Stimulated activated CD8-positive, alpha-beta memory T cell treated with anti-CD3 and anti-CD28 coated beads, Interleukin-7, amount 100 ng/mL, for 48 hours (primary cell): ENCODE data around the gene MYO3B.

ENCODE experiments used
- DNase-seq, 2 donors: peaks; one replicate each; pipeline ENCODE4 v3.0.0-alpha.2; 2020; ENCODE audit warnings: low read depth in 1 of 2; ENCODE audit errors: extremely low read depth in 1 of 2

MYO3B gene

DNA sequence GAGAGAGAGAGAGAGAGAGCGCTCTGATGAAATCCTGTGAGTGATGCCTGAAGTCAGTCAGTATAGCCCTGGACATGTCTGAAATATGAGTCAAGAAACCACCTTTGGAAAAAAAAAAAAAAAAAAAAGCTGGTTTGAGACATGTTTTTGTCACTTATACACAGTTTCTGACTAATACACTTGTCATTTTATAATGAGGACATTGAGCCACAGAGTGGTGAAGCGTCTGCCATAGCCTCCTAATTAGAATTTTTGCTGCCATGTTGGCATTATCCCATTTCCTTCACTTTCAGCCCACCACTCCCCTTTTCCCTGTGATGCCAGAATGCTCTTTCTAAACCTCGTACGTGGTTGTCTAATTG lies 15.7 kb upstream of the MYO3B start:
- no peak for DNase-seq

DNA sequence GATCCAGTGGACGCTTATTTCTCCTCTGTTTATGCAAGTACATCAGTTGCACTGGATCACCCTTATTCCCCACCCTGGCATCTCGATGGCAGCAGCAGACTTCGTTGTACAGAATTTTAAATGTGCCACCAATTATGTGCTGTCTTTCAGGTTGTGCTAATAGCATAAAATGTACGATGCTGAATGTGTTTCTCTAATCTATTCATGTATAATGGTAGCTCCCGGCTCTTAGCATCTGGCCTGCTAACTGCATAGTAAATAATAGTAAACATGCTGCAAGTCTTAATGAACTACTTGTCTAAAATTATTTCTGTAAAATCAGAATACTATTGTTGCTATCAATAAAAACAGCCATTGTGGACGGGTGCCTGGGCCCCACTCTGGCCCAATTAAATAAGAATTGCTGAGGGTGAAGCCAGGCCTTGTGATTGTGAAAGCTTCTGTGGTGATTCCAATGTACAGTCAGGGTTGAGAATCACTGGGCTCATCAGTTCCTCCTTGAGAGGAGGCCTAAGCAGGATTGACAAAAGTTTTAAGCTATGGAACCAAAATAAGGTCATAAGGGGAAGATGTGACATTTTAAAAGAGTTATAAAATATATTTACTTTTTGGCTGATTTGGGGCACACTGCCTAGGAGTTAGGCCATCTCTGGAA lies 14.4 kb upstream of the MYO3B start:
- no peak for DNase-seq

DNA sequence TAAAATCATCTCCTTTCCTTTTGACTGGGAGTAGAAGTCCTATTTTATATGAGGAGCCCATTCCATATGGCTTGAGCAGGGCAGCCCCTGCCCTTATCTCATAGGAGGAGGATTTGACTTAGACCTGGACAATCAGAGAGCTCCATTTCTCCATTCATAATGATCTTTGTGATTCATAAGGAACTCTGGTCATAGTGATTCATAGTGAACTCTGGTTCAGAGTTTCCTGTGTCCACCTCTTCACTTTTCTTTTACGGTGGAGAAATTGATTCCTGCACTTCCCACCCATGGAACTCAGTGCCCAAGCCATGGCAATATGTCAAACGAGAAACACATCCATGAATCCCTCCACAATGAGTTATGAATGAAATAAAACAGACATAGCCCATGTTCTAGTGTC lies 12.8 kb upstream of the MYO3B start:
- DNase-seq, result no peak

DNA sequence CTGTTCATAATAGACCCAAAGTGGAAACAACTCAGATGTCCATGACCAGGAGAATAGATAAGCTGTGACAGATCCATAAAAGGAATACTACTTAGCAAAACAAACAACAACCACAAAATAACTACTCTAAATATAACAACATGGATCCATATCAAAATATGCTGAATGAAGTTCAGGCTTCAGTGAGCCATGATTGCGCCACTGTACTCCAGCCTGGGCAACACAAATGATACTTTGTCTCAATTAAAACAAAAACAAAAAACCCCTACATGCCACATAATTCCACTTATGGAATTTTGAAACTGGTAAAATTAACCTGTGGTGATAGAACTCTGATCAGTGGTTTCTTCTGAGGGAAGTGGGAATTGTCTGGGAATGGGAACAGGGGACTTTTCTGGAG lies 11.2 kb upstream of the MYO3B start:
- no peak for DNase-seq

DNA sequence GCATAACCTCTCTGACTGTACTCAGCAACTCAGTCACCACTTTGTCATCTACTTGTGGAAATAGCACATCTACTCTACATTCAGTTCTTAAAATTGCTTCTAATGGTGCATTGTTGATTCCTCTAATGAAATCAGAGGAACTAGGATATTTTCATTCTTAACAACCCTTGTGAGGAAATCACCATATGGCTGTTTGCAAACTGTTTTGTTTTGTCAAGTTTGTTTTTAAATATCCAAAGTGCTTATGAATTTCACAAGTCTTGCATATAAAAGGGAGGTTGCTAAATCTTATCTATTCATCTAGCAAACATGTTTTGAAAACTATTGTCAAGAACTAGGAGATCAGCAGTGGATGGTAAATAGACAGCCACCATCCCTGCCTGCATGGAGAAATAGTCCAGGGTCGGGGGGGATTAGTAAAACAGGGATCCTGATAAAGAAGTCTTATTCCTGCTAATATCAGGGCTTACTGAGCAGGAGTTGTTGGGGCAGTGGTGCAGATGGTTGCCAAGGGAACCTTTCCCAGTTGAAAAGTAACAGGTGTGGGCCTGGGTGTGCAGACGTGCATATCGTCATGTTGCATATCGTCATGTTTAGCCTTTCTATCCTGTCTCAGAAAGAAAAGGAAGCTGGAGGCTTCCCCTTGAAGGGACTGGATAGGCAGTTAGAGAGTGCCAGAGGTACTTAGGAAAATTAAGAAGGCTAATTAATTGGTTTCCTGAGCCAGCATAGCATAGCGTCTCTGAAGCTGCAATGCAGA lies 7.5 kb upstream of the MYO3B start:
- DNase-seq, result no peak

DNA sequence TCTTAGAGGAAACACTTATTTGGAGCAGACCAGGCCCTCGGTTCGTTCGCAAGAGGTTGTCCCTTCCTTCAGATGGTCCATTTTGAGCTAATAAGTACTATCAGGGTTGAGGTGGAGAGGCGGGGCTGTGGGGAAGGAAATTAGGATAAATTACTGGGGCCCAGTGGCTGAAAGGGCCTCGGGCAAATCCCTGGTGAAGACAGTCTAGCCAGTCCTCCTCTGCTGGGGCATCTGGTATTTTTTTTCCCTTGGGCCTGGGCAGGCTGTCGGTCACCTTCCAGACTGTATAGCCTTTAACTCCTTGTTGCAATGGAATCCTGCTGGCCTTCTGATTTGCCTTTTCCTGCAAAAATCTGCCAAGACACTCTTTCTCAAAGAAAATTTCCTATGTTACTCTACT lies 1.7 kb upstream of the MYO3B start:
- DNase-seq, result no peak

DNA sequence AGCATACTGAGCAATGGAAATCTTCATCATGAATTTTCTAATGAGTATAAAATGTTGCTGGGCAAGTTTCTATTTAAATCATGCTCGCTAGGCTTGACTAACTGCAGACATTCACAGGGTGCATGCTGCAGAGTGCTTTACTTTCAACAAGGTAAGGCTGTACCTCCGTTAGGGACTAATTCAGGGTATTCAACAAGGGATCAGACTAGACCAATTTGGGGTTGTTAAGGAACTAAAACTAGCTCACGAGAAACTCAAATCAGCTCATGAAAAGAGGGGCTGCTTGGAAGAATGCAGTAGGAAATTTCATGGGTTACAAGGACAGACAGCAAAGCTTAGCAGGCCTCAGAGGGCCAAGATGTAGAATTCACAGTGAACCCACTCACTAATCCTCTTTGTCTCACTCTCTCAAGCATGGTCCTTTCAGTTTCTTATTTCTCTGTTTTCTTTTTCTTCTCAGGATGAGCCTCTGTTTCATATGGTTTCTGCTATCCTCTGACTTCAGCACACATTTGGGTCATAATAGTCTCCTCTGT lies 2.2 kb downstream of the MYO3B start:
- no peak for DNase-seq

- no peak for DNase-seq
These were observed 3.7 kb downstream of the MYO3B start for GRCh38 chr2:170181602-170182001.

GRCh38 chr2:170185319-170185718 lies 7.4 kb downstream of the MYO3B start:
- DNase-seq, result no peak

DNA sequence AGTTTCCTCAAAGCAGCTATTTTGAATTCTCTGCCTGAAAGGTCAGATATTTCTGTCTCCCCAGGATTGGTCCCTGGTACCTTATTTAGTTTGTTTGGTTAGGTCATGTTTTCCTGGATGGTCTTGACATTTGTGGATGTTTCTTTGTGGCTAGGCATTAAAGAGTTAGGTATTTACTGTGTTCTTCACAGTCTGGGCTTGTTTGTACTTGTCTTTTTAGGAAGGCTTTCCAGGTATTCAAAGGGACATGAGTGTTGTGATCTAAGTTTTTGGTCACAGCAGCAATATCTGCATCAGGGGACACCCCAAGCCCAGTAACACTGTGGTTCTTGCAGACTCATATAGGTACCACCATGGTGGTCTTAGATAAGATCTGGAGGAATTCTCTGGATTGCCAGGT lies 11.8 kb downstream of the MYO3B start:
- no peak for DNase-seq

DNA sequence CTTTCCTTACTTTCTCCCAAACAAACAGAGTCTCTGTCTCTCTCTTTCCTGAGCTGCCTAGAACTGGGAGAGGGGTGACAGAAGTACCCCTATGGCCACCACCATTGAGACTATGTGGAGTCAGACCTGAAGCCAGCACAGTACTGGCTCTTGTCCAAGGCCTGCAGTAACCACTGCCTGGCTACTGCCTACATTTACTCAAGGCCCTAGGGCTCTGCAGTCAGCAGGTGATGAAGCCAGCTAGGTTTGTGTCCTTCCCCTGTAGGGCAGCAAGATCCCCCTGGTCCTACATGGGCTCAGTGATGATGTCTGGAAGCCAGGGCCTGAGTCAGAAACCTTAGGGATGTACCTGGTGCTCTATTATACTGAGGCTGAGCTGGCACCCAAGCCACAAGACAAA lies 12.2 kb downstream of the MYO3B start:
- DNase-seq, result no peak

DNA sequence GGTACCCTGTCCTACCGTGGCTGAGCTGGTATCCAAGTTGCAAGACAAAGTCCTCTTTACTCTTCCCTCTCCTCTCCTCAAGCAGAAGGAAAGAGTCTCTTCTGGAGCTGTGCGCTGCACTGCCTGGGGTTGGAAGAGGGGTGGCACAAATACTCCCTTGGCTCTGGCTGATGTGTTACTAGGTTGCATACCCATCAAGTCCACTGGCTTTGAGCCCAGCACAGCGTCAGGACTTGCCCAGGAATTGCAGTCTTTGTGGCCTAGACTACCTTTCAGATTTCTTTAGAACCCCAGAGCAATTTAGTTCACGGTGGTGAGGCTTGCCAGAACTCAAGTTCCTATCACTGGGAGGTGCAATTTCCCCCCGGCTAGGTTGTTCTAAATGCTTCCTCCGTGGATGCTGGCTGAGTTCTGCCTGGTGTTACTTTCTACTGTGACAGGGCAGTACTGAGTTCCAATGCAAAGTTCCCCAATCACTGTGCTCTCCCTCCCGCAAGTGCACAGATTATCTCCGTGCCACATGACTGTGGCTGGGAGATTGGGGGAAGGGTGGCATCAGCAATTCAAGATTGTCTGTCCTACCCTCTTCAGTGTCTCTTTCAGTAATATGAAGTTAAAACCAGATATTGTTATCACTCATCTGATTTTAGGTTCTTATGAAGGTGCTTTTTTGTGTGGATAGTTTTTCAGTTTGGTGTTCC lies 13.4 kb downstream of the MYO3B start:
- DNase-seq, result no peak

DNA sequence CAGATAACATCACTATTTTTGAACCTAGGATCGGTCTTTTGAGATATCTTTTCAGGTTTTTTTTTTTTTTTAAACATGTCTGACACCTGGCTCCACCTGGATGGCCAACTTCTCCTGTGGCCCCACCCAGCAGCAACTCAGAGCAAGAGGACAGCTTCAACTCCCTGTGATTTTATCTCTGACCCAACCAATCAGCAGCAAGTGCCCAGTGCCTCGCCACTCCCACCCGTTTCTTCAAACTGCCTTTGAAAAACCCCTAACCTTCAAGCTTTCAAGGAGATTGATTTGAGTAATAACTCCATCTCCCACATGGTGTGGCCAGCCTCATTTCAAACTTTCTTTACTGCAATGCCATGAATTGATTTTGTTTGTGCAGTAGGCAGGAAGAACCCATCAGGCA lies 19.0 kb downstream of the MYO3B start:
- no peak for DNase-seq

- no peak for DNase-seq
These were observed 23.3 kb downstream of the MYO3B start for GRCh38 chr2:170201275-170201674.

GRCh38 chr2:170201734-170202393 lies 23.9 kb downstream of the MYO3B start:
- no peak for DNase-seq

- no peak for DNase-seq
These were observed 24.5 kb downstream of the MYO3B start for GRCh38 chr2:170202437-170202836.

GRCh38 chr2:170204298-170204951 lies 26.5 kb downstream of the MYO3B start:
- no peak for DNase-seq

DNA sequence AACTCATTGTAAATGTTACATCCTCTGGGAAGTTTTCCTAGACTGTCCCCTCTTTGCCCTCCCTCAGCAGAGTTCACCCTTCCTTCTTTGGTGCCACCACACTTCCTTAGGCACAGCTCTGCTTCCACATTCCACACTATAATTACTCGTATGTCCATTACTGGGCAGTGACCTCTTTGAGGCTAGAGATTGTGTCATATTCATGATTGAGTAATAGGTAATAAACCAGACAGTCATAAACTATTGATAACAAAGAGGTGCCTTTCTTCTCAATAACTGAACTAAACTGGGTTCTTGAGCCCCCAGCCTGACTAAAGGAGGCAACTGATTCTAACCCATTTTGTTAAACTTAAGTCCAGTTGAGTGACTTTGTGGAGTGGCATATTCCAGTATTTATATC lies 28.3 kb downstream of the MYO3B start:
- no peak for DNase-seq

- no peak for DNase-seq
These were observed 29.0 kb downstream of the MYO3B start for GRCh38 chr2:170206805-170207407.

DNA sequence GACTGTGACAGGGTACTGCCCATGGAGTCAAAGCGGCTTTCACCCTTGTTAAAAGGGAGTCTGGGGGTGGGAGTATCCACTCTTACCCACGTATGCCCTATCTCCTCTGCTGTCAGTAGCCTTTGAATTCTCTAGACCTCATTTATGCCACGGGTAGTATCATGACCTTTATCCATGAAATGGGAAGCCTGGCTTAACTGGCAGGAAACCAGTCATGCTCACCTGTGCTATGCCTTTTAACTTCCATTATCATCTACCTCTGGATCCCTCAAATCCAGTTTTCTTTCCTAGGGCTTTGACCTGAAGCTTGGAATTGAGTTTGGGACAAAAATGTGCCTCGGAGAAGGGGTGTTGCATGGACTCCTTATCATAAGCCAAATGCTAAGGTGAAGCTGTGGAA lies 30.0 kb downstream of the MYO3B start:
- no peak for DNase-seq
